ENCODE results near the gene THRSP. TPM values are rescaled to one million over a fixed set of nuclear protein-coding genes. Genes with fewer than 3 reads are reported as not detected.

THRSP gene
- total and polyA plus RNA-seq, 2 donors (not counting 1 experiment from before 2014, with no cell fraction given) = not detected

DNA sequence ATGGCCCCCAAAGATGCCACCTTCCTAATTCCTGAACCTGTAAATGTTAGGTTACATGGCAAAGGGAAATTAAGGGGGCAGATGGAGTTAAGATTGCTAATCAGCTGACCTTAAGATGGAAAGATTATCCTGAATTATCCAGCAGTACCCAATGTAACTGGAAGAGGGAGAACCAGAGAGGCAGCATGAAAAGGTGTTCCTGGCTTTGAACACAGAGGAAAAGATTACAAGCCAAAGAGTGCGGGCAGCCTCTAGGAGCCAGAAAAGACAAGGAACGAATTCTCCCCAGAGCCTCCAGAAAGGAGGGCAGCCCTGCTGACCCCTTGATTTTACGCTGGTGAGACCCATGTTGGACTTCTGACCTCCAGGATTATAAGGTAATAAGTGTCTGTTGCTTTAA lies 15.1 kb upstream of the THRSP start:
- Mint-ChIP-seq H3K9me3 (ENCODE audit: insufficient read depth) (no peaks in the 10 kb centered on the region), H3K4me3 (no peak overlapping the region), H3K27ac (no peak overlapping the region), H3K4me1 (peaks cover 10% of the 10 kb centered on the region), H3K27me3 (peaks cover 6% of the 10 kb centered on the region)
- Histone ChIP-seq H3K4me3 (ENCODE audit: control extremely low read depth in 1 of 5, extremely low read depth in 1 of 5, insufficient read depth in 1 of 5, low read depth in 2 of 5, low read length in 4 of 5) (no peak overlapping the region), H3K4me2 (replicated peaks; ENCODE audit: low read depth, low read length, poor library complexity, severe bottlenecking) (no peak overlapping the region), H4K20me1 (ENCODE audit: control insufficient read depth, insufficient read depth, low read length, poor library complexity, severe bottlenecking) (no peaks in the 10 kb centered on the region), H3K27me3 (replicated peaks in 1 of 4; ENCODE audit: control extremely low read depth in 1 of 4, control insufficient read depth in 3 of 4, insufficient read depth in 4 of 4, low read length in 3 of 4) (peaks cover 0 to 3% (median 0%) of the 10 kb centered on the region in 4 experiments), H3K27ac (ENCODE audit: low read length in 2 of 2) (no peak overlapping the region), H2AFZ (ENCODE audit: insufficient read depth, low read depth, low read length, poor library complexity, severe bottlenecking) (no peak overlapping the region), H3K79me2 (ENCODE audit: control insufficient read depth, insufficient read depth, low read length) (no peaks in the 10 kb centered on the region), H3K4me1 (ENCODE audit: control insufficient read depth in 2 of 2, insufficient read depth in 2 of 2, low read length in 2 of 2) (peaks cover 4% of the 10 kb centered on the region in 2 donors), H3K36me3 (replicated peaks in 1 of 2; ENCODE audit: control extremely low read depth in 1 of 2, control insufficient read depth in 1 of 2, extremely low read depth in 1 of 2, insufficient read depth in 2 of 2, low read length in 1 of 2) (no peaks in the 10 kb centered on the region), H3K9me3 (ENCODE audit: control extremely low read depth in 1 of 3, control insufficient read depth in 2 of 3, insufficient read depth in 1 of 3, low read length in 2 of 3) (no peaks in the 10 kb centered on the region), H3K9ac (ENCODE audit: low read length) (no peak overlapping the region)
- ChIA-PET POLR2A (no interaction called here), CTCF (interaction anchor here (0.6 kb wide), 1 partner anchor 66 kb away, joined by 4 read pairs; no protein-coding TSS in a partner anchor)
- no peak for ATAC-seq (ENCODE audit: low read depth)
- TF ChIP-seq EZH2 (IDR thresholded peaks at IDR 0.05; ENCODE audit: borderline replicate concordance, insufficient read depth, low read depth, low read length, poor library complexity, severe bottlenecking) = no peak
- TF ChIP-seq, protein P1, sequence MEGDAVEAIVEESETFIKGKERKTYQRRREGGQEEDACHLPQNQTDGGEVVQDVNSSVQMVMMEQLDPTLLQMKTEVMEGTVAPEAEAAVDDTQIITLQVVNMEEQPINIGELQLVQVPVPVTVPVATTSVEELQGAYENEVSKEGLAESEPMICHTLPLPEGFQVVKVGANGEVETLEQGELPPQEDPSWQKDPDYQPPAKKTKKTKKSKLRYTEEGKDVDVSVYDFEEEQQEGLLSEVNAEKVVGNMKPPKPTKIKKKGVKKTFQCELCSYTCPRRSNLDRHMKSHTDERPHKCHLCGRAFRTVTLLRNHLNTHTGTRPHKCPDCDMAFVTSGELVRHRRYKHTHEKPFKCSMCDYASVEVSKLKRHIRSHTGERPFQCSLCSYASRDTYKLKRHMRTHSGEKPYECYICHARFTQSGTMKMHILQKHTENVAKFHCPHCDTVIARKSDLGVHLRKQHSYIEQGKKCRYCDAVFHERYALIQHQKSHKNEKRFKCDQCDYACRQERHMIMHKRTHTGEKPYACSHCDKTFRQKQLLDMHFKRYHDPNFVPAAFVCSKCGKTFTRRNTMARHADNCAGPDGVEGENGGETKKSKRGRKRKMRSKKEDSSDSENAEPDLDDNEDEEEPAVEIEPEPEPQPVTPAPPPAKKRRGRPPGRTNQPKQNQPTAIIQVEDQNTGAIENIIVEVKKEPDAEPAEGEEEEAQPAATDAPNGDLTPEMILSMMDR (IDR thresholded peaks at IDR 0.05) = no peak
- intact Hi-C loops (cut with micrococcal nuclease) = no loop called here
- no peak for DNase-seq
- 100% methylated on average over 1 of the region's 3 CpGs for WGBS (ENCODE audit: insufficient coverage)

GRCh38 chr11:78049348-78049747 lies 14.3 kb upstream of the THRSP start:
- ATAC-seq (ENCODE audit: low read depth) (no peak), DNase-seq (no peak)
- no peak overlapping the region for H2AFZ ChIP-seq (ENCODE audit: insufficient read depth, low read depth, low read length, poor library complexity, severe bottlenecking)
- H3K27me3 ChIP-seq (replicated peaks in 1 of 4; ENCODE audit: control extremely low read depth in 1 of 4, control insufficient read depth in 3 of 4, insufficient read depth in 4 of 4, low read length in 3 of 4) = peaks cover 0 to 3% (median 0%) of the 10 kb centered on the region in 4 experiments
- Mint-ChIP-seq H3K4me3 (no peak overlapping the region), H3K27ac (no peak overlapping the region), H3K4me1 (peaks cover 10% of the 10 kb centered on the region), H3K27me3 (peaks cover 2% of the 10 kb centered on the region), H3K9me3 (ENCODE audit: insufficient read depth) (no peaks in the 10 kb centered on the region)
- ChIA-PET POLR2A (no interaction called here), CTCF (interaction anchor here (0.6 kb wide), 1 partner anchor 67 kb away, joined by 4 read pairs; no protein-coding TSS in a partner anchor)
- H3K36me3 ChIP-seq (replicated peaks in 1 of 2; ENCODE audit: control extremely low read depth in 1 of 2, control insufficient read depth in 1 of 2, extremely low read depth in 1 of 2, insufficient read depth in 2 of 2, low read length in 1 of 2) = no peaks in the 10 kb centered on the region
- H3K79me2 ChIP-seq (ENCODE audit: control insufficient read depth, insufficient read depth, low read length) = no peaks in the 10 kb centered on the region
- intact Hi-C loops (cut with micrococcal nuclease) = no loop called here
- H3K4me1 ChIP-seq (ENCODE audit: control insufficient read depth in 2 of 2, insufficient read depth in 2 of 2, low read length in 2 of 2) = peaks cover 4% of the 10 kb centered on the region in 2 donors
- no peaks in the 10 kb centered on the region for H4K20me1 ChIP-seq (ENCODE audit: control insufficient read depth, insufficient read depth, low read length, poor library complexity, severe bottlenecking)
- no peak for TF ChIP-seq EZH2 (IDR thresholded peaks at IDR 0.05; ENCODE audit: borderline replicate concordance, insufficient read depth, low read depth, low read length, poor library complexity, severe bottlenecking)
- TF ChIP-seq, protein P1 (IDR thresholded peaks at IDR 0.05) = no peak
- H3K4me2 ChIP-seq (replicated peaks; ENCODE audit: low read depth, low read length, poor library complexity, severe bottlenecking) = no peak overlapping the region
- H3K9ac ChIP-seq (ENCODE audit: low read length) = no peak overlapping the region
- H3K27ac ChIP-seq (ENCODE audit: low read length in 2 of 2) = no peak overlapping the region
- WGBS (ENCODE audit: insufficient coverage) = 98% methylated on average over 6 of the region's 8 CpGs
- no peaks in the 10 kb centered on the region for H3K9me3 ChIP-seq (ENCODE audit: control extremely low read depth in 1 of 3, control insufficient read depth in 2 of 3, insufficient read depth in 1 of 3, low read length in 2 of 3)
- H3K4me3 ChIP-seq (ENCODE audit: control extremely low read depth in 1 of 5, extremely low read depth in 1 of 5, insufficient read depth in 1 of 5, low read depth in 2 of 5, low read length in 4 of 5) = no peak overlapping the region
